Measurements from ENCODE around the gene CCER1. TPM values are rescaled to one million over a fixed set of nuclear protein-coding genes. Genes with fewer than 3 reads are reported as not detected.

The CCER1 gene
- total RNA-seq, 2 experiments from 2014 or later: not detected

GRCh38 chr12:90915353-90915752 lies 39.6 kb downstream of the CCER1 start:
- Histone ChIP-seq H3K36me3 (ENCODE audit: insufficient read depth, low read length) (no peaks in the 10 kb centered on the region), H3K4me1 (ENCODE audit: insufficient read depth, low read length) (no peaks in the 10 kb centered on the region), H3K27me3 (ENCODE audit: control insufficient read depth in 1 of 2, insufficient read depth in 2 of 2, low read length in 2 of 2) (peaks cover 0 to 3% of the 10 kb centered on the region in 2 experiments), H3K27ac (ENCODE audit: low read depth in 1 of 2, low read length in 2 of 2) (no peak overlapping the region), H3K4me3 (ENCODE audit: low read length) (no peak overlapping the region), H3K9me3 (ENCODE audit: control insufficient read depth in 1 of 2, insufficient read depth in 1 of 2, low read length in 2 of 2) (no peaks in the 10 kb centered on the region)
- POLR2A ChIA-PET: no interaction called here
- no peak for DNase-seq
- H3K27me3 Mint-ChIP-seq: peaks cover 7% of the 10 kb centered on the region
- TF ChIP-seq, protein P1, sequence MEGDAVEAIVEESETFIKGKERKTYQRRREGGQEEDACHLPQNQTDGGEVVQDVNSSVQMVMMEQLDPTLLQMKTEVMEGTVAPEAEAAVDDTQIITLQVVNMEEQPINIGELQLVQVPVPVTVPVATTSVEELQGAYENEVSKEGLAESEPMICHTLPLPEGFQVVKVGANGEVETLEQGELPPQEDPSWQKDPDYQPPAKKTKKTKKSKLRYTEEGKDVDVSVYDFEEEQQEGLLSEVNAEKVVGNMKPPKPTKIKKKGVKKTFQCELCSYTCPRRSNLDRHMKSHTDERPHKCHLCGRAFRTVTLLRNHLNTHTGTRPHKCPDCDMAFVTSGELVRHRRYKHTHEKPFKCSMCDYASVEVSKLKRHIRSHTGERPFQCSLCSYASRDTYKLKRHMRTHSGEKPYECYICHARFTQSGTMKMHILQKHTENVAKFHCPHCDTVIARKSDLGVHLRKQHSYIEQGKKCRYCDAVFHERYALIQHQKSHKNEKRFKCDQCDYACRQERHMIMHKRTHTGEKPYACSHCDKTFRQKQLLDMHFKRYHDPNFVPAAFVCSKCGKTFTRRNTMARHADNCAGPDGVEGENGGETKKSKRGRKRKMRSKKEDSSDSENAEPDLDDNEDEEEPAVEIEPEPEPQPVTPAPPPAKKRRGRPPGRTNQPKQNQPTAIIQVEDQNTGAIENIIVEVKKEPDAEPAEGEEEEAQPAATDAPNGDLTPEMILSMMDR (IDR thresholded peaks at IDR 0.05): no peak
- intact Hi-C loops (cut with DNase I, micrococcal nuclease): no loop called here
- ATAC-seq (ENCODE audit: poor library complexity): no peak
- CTCF ChIA-PET: no interaction called here
- no peak overlapping the region for H3K27ac Mint-ChIP-seq
- no peaks in the 10 kb centered on the region for H3K9me3 Mint-ChIP-seq
- no peaks in the 10 kb centered on the region for H3K36me3 Mint-ChIP-seq (ENCODE audit: low read depth)
- no peak overlapping the region for H3K4me3 Mint-ChIP-seq
- no peaks in the 10 kb centered on the region for H3K4me1 Mint-ChIP-seq (ENCODE audit: low read depth)

- DNase-seq: no peak
- Histone ChIP-seq H3K36me3 (ENCODE audit: insufficient read depth, low read length) (no peaks in the 10 kb centered on the region), H3K27me3 (ENCODE audit: control insufficient read depth in 1 of 2, insufficient read depth in 2 of 2, low read length in 2 of 2) (peaks cover 0 to 7% of the 10 kb centered on the region in 2 experiments), H3K4me3 (ENCODE audit: low read length) (no peak overlapping the region), H3K27ac (ENCODE audit: low read depth in 1 of 2, low read length in 2 of 2) (no peak overlapping the region), H3K4me1 (ENCODE audit: insufficient read depth, low read length) (no peaks in the 10 kb centered on the region), H3K9me3 (ENCODE audit: control insufficient read depth in 1 of 2, insufficient read depth in 1 of 2, low read length in 2 of 2) (no peaks in the 10 kb centered on the region)
- no peaks in the 10 kb centered on the region for H3K4me1 Mint-ChIP-seq (ENCODE audit: low read depth)
- ChIA-PET CTCF (no interaction called here), POLR2A (no interaction called here)
- no peak overlapping the region for H3K4me3 Mint-ChIP-seq
- H3K36me3 Mint-ChIP-seq (ENCODE audit: low read depth): no peaks in the 10 kb centered on the region
- H3K27ac Mint-ChIP-seq: no peak overlapping the region
- ATAC-seq (ENCODE audit: poor library complexity): no peak
- no peaks in the 10 kb centered on the region for H3K9me3 Mint-ChIP-seq
- TF ChIP-seq, protein P1 (IDR thresholded peaks at IDR 0.05): no peak
- H3K27me3 Mint-ChIP-seq: no peaks in the 10 kb centered on the region
- intact Hi-C loops (cut with DNase I, micrococcal nuclease): no loop called here
Observed at GRCh38 chr12:90910958-90911357, 44.0 kb downstream of the CCER1 start.

DNA sequence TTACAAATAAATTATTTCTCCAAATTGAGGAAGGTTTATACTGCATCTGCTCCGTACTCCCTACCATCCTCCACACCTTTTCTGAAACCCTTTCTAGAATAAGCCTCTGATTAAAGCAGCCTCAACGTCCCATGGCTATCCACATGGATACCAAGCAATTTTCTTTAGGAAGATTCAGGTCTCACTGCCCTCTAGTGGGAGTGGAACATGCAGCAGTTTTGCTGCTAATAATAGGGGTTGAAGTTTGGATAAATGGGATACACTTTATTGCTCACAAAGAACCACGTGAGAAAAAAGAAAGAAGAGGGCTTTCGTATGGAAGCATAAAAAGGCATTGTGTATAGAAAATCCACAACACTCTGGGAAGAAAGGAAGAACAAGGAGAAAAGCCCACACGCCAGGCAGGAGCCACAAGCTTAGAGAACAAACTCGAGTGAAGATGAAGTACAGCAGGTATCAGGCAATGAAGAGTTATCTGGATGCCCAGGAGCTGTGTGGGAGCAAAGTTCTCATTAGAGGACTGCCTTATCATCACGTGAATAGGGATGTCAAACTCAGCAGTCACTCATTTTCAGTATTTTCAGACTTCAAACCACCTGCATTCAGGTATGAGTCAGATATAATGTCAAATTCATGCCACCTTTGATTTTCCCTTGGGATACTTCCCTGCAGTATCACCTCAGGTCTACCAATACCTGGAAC lies 45.8 kb downstream of the CCER1 start:
- TF ChIP-seq, protein P1 (IDR thresholded peaks at IDR 0.05): no peak
- H3K27me3 Mint-ChIP-seq: no peaks in the 10 kb centered on the region
- H3K9me3 Mint-ChIP-seq: no peaks in the 10 kb centered on the region
- H3K27ac ChIP-seq (ENCODE audit: low read depth in 1 of 2, low read length in 2 of 2): no peak overlapping the region
- intact Hi-C loops (cut with DNase I, micrococcal nuclease): no loop called here
- ChIA-PET POLR2A (no interaction called here), CTCF (no interaction called here)
- DNase-seq: no peak
- no peaks in the 10 kb centered on the region for H3K36me3 ChIP-seq (ENCODE audit: insufficient read depth, low read length)
- H3K4me3 ChIP-seq (ENCODE audit: low read length): no peak overlapping the region
- no peaks in the 10 kb centered on the region for H3K9me3 ChIP-seq (ENCODE audit: control insufficient read depth in 1 of 2, insufficient read depth in 1 of 2, low read length in 2 of 2)
- no peak overlapping the region for H3K27ac Mint-ChIP-seq
- ATAC-seq (ENCODE audit: poor library complexity): no peak
- H3K4me1 Mint-ChIP-seq (ENCODE audit: low read depth): no peaks in the 10 kb centered on the region
- no peak overlapping the region for H3K4me3 Mint-ChIP-seq
- H3K36me3 Mint-ChIP-seq (ENCODE audit: low read depth): no peaks in the 10 kb centered on the region
- peaks cover 0 to 7% of the 10 kb centered on the region in 2 experiments for H3K27me3 ChIP-seq (ENCODE audit: control insufficient read depth in 1 of 2, insufficient read depth in 2 of 2, low read length in 2 of 2)
- H3K4me1 ChIP-seq (ENCODE audit: insufficient read depth, low read length): no peaks in the 10 kb centered on the region

Measured in CD4-positive, alpha-beta T cell (primary cell).